ENCODE measurements around the gene FBXW4. TPM values are rescaled to one million over a fixed set of nuclear protein-coding genes. Genes with fewer than 3 reads are reported as not detected.

Gene FBXW4, protein sequence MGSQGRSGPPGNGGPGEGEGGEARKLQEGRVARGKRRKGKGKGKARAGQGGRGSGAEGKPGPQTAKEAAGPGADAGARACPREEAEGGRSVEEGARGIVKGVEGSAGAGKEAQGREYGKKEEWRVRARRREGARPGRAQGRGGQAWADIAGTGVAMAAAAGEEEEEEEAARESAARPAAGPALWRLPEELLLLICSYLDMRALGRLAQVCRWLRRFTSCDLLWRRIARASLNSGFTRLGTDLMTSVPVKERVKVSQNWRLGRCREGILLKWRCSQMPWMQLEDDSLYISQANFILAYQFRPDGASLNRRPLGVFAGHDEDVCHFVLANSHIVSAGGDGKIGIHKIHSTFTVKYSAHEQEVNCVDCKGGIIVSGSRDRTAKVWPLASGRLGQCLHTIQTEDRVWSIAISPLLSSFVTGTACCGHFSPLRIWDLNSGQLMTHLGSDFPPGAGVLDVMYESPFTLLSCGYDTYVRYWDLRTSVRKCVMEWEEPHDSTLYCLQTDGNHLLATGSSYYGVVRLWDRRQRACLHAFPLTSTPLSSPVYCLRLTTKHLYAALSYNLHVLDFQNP
- polyA plus RNA-seq (2012; rRNA removed), result 27.6 and 34.8 TPM in 2 replicates
- polyA plus RNA-seq (2012; cell fraction: cytosol; rRNA removed), result 36.0 and 47.2 TPM in 2 replicates
- 45.9 and 50.6 TPM in 2 replicates for polyA plus RNA-seq (2012; cell fraction: nucleus; rRNA removed)

DNA sequence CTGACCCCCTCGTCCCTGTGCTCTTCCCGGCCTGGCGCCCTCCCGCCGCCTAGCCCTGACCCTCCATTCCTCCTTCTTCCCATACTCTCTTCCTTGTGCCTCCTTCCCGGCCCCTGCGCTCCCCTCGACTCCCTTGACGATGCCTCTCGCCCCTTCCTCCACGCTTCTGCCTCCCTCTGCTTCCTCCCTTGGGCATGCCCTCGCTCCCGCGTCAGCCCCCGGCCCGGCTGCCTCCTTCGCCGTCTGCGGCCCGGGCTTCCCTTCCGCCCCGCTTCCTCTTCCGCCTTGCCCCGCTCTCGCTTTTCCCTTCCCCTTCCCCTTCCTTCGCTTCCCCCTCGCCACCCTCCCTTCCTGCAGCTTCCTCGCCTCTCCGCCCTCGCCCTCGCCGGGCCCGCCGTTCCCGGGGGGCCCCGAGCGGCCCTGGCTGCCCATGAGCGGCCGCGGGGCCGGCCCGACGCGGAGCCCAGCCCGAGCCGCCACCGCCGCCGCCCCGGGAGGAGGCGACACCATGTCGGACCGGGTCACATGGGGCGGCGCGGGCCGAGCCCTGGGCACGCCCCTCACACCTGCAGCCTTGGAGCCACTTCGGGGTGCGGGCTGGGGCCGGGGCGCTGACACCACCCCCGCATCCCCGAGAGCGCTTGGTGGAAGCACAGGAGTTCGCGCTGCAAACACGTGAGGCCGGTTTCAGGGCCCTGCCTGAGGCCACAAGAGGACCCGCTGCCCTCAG is at the start of gene FBXW4:
Gene FBXW4, minus strand, starts transcription at position 497 of the 730 bp plus-strand sequence. Its CDS starts 65 bp downstream, at position 432.
- Histone ChIP-seq H3F3A (replicated peaks; ENCODE audit: insufficient read depth) (peaks cover 10% of the 10 kb centered on the region), H3K9me2 (no peaks in the 10 kb centered on the region), H3K9me3 (no peaks in the 10 kb centered on the region), H3K4me3 (ENCODE audit: low read depth in 2 of 2, low read length in 1 of 2) (peak within 1 kb of the TSS; percentile 59 to 84), H3K4me2 (peak within 1 kb of the TSS; percentile 95), H4K20me1 (ENCODE audit: insufficient read depth) (no peaks in the 10 kb centered on the region; the same call in 1 of the 2 replicates), H3K27me3 (ENCODE audit: insufficient read depth) (no peaks in the 10 kb centered on the region), H3K36me3 (replicated peaks in 1 of 2; ENCODE audit: control insufficient read depth in 1 of 2, insufficient read depth in 2 of 2, low read length in 1 of 2) (no peaks in the 10 kb centered on the region), H3K79me2 (ENCODE audit: insufficient read depth) (peaks cover 51% of the 10 kb centered on the region), H3K4me1 (ENCODE audit: control insufficient read depth in 1 of 2, insufficient read depth in 2 of 2, low read depth in 1 of 2, low read length in 1 of 2) (peaks cover 16 to 25% of the 10 kb centered on the region in 2 experiments), H2AFZ (ENCODE audit: low read depth) (peak within 1 kb of the TSS; percentile 96), H3K9ac (peak within 1 kb of the TSS; percentile 100), H3K27ac (ENCODE audit: low read depth in 2 of 2, low read length in 1 of 2) (peak within 1 kb of the TSS; percentile 83 to 94)
- no peak for TF ChIP-seq RXRA (IDR thresholded peaks at IDR 0.05; ENCODE audit: borderline replicate concordance, low read depth)
- TF ChIP-seq, protein P1, sequence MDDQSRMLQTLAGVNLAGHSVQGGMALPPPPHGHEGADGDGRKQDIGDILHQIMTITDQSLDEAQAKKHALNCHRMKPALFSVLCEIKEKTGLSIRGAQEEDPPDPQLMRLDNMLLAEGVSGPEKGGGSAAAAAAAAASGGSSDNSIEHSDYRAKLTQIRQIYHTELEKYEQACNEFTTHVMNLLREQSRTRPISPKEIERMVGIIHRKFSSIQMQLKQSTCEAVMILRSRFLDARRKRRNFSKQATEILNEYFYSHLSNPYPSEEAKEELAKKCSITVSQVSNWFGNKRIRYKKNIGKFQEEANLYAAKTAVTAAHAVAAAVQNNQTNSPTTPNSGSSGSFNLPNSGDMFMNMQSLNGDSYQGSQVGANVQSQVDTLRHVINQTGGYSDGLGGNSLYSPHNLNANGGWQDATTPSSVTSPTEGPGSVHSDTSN (IDR thresholded peaks at IDR 0.05), result no peak
- TF ChIP-seq, protein P2, sequence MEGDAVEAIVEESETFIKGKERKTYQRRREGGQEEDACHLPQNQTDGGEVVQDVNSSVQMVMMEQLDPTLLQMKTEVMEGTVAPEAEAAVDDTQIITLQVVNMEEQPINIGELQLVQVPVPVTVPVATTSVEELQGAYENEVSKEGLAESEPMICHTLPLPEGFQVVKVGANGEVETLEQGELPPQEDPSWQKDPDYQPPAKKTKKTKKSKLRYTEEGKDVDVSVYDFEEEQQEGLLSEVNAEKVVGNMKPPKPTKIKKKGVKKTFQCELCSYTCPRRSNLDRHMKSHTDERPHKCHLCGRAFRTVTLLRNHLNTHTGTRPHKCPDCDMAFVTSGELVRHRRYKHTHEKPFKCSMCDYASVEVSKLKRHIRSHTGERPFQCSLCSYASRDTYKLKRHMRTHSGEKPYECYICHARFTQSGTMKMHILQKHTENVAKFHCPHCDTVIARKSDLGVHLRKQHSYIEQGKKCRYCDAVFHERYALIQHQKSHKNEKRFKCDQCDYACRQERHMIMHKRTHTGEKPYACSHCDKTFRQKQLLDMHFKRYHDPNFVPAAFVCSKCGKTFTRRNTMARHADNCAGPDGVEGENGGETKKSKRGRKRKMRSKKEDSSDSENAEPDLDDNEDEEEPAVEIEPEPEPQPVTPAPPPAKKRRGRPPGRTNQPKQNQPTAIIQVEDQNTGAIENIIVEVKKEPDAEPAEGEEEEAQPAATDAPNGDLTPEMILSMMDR (IDR thresholded peaks at IDR 0.05), result no peak
- no peak for TF ChIP-seq SMC3 (IDR thresholded peaks at IDR 0.05; ENCODE audit: low read depth, low read length)
- TF ChIP-seq, protein P3, sequence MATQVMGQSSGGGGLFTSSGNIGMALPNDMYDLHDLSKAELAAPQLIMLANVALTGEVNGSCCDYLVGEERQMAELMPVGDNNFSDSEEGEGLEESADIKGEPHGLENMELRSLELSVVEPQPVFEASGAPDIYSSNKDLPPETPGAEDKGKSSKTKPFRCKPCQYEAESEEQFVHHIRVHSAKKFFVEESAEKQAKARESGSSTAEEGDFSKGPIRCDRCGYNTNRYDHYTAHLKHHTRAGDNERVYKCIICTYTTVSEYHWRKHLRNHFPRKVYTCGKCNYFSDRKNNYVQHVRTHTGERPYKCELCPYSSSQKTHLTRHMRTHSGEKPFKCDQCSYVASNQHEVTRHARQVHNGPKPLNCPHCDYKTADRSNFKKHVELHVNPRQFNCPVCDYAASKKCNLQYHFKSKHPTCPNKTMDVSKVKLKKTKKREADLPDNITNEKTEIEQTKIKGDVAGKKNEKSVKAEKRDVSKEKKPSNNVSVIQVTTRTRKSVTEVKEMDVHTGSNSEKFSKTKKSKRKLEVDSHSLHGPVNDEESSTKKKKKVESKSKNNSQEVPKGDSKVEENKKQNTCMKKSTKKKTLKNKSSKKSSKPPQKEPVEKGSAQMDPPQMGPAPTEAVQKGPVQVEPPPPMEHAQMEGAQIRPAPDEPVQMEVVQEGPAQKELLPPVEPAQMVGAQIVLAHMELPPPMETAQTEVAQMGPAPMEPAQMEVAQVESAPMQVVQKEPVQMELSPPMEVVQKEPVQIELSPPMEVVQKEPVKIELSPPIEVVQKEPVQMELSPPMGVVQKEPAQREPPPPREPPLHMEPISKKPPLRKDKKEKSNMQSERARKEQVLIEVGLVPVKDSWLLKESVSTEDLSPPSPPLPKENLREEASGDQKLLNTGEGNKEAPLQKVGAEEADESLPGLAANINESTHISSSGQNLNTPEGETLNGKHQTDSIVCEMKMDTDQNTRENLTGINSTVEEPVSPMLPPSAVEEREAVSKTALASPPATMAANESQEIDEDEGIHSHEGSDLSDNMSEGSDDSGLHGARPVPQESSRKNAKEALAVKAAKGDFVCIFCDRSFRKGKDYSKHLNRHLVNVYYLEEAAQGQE (IDR thresholded peaks at IDR 0.05; ENCODE audit: low read depth, low read length), result no peak
- TF ChIP-seq POLR2AphosphoS5 (IDR thresholded peaks at IDR 0.05; ENCODE audit: low read depth, low read length), result peak; percentile 20; the same call in 1 of the 2 replicates
- 0 out of 2 replicates have a peak, but pooled peaks have one; percentile 2 for TF ChIP-seq YY1 (IDR thresholded peaks at IDR 0.05; ENCODE audit: low read depth)
- no peak for TF ChIP-seq EZH2phosphoT487 (IDR thresholded peaks at IDR 0.05; ENCODE audit: borderline replicate concordance, low read depth)
- 0 out of 2 replicates have a peak, but pooled peaks have one; percentile 27 for TF ChIP-seq SIN3A (IDR thresholded peaks at IDR 0.05; ENCODE audit: borderline replicate concordance, low read depth, low read length)
- TF ChIP-seq TCF12 (IDR thresholded peaks at IDR 0.05), result no peak
- TF ChIP-seq MEF2A (IDR thresholded peaks at IDR 0.05; ENCODE audit: borderline replicate concordance, low read depth), result no peak
- TF ChIP-seq, protein P4, sequence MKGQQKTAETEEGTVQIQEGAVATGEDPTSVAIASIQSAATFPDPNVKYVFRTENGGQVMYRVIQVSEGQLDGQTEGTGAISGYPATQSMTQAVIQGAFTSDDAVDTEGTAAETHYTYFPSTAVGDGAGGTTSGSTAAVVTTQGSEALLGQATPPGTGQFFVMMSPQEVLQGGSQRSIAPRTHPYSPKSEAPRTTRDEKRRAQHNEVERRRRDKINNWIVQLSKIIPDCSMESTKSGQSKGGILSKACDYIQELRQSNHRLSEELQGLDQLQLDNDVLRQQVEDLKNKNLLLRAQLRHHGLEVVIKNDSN (IDR thresholded peaks at IDR 0.05; ENCODE audit: borderline replicate concordance, low read depth), result peak; percentile 83
- no peak for TF ChIP-seq TEAD4 (IDR thresholded peaks at IDR 0.05; ENCODE audit: borderline replicate concordance, insufficient read depth)
- TF ChIP-seq GABPA (IDR thresholded peaks at IDR 0.05; ENCODE audit: low read depth), result peak; percentile 62
- TF ChIP-seq ELF1 (IDR thresholded peaks at IDR 0.05), result peak; percentile 51; the same call in 1 of the 2 replicates
- 2% methylated on average over 37 of the region's 70 CpGs for WGBS (ENCODE audit: low lambda C conversion rate)
- ChIA-PET POLR2A (interaction anchor here (0.7 to 1.7 kb wide), 3 partner anchors 10 to 661 kb away, joined by 3 to 4 read pairs (median 4); no protein-coding TSS in a partner anchor), CTCF (interaction anchor here (0.7 to 3.0 kb wide), 5 partner anchors 18 to 146 kb away, joined by 3 to 15 read pairs (median 3); no protein-coding TSS in a partner anchor)
- peak; percentile 88 for DNase-seq
